ENCODE data around the gene CHIC2.

CHIC2 gene

DNA sequence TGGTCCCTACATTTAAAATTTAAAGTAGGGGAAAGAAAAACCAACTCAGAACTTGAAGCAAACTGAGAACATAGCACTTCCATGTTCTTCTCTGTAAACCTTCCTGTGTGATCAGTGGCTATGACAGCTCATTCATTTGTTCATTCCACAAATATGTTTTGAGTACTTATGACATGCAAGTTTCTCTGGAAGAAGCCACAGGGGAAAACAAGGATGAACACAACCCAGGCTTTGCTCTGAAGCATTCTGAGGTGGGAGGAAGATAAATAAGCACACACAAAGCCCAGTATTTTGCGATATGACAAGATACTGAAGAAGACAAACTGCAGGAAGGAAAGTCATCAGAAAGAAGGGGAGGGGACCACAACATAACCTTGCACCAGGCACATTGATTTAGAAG, 96.4 kb downstream of the CHIC2 start:
- no peak for TF ChIP-seq JUND (IDR thresholded peaks at IDR 0.05; ENCODE audit: low read depth)
- no peak for DNase-seq (ENCODE audit: low read depth in 1 of 2, low spot score in 1 of 2)
- in situ Hi-C loops (cut with HindIII; ENCODE audit: low pct_unique_long_range_greater_than_20kb, low sequenced_read_pairs) = no loop called here

DNA sequence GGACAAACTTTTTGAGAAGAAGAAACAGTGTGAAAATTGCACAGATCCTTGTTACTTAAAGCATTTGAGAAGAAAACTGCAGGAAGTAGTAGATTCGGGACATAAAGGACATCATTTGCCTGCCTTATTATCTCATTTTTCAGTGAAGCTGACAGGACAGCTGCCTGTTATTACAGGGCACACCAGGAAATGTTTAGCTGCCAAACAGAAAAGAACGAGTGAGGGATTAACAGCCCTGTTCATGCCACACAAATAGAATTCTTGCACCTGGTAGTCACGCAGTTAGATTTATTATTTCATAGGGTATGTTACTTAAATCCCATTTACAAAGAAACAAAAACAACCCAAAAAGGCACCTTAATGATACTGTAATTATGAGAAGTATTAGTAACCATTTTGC, 100.6 kb downstream of the CHIC2 start:
- TF ChIP-seq JUND (IDR thresholded peaks at IDR 0.05; ENCODE audit: low read depth) = no peak
- in situ Hi-C loops (cut with HindIII; ENCODE audit: low pct_unique_long_range_greater_than_20kb, low sequenced_read_pairs) = no loop called here
- DNase-seq (ENCODE audit: low read depth in 1 of 2, low spot score in 1 of 2) = no peak

DNA sequence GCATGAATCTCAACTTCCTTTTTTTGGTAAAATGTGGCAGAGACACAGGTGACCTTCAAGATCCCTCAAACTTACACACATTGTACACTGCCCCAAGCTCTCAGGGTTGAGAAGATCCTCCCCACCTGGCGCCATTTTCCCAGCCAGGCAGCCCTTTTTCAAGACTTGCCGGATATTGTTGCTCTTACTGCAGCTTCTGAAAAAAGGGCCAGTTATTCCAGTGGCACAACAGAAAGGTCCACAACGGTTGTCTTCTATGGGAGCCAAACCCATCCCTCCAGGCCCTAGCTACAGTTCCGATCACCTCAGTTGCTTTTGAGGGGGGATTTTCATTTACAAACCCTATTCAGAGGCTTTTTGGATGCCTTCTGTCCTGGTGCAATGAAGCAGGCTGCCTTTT, 101.1 kb downstream of the CHIC2 start:
- in situ Hi-C loops (cut with HindIII; ENCODE audit: low pct_unique_long_range_greater_than_20kb, low sequenced_read_pairs) = no loop called here
- DNase-seq (ENCODE audit: low read depth in 1 of 2, low spot score in 1 of 2) = no peak
- no peak for TF ChIP-seq JUND (IDR thresholded peaks at IDR 0.05; ENCODE audit: low read depth)

DNA sequence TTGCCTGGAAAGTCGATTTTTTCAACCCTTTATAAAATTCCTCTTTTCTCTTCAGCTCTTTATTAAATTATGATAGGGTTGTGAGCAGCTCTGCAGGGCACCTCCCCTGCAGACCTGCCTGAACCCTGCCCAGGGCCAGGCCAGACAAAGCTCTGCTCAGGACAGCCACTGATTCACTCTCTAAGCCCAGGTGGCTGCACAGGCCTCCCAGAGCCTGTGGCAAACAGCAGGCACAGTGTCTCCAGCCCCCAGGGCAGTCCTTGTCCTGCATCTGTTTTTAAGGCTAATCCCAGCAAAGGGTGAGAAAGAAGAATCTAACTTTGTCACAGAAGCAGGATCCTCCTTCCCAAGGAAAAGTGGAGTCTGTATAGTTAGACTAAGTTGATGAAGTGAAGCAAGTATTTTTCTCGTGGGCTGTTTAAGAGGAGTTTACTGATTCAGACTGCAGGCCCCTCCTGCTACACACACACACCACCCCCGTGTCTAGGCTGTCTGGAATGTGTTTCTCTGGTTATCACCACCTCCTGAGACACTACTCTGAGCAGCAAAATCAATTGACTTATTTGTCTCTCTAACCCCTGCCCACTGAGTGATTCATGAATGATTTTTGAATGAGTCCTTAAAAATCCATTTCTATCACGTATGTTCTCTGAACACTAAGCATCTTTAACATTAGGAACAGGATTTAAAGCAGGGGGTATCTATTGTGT, 101.7 kb downstream of the CHIC2 start:
- in situ Hi-C loops (cut with HindIII; ENCODE audit: low pct_unique_long_range_greater_than_20kb, low sequenced_read_pairs) = no loop called here
- no peak for TF ChIP-seq JUND (IDR thresholded peaks at IDR 0.05; ENCODE audit: low read depth)
- no peak for DNase-seq (ENCODE audit: low read depth in 1 of 2, low spot score in 1 of 2)

DNA sequence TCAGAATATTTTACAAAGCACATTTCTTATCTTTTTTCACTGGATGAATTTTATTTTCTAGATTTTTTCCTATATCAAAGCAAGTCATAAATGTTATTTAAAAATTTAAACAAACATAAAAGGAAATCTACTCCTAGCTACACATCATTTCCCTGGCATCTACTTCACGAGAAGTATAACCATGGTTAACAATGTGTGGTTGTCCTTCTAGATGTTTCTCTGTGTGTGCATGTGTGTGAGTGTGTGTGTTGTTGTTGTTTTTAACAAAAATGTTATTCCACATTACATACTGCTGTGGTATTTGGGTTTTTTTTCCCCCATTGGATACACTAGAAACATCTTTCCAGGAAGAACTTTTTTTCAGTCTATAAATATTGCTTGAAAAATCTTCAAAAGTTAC, 103.1 kb downstream of the CHIC2 start:
- no peak for DNase-seq (ENCODE audit: low read depth in 1 of 2, low spot score in 1 of 2)
- TF ChIP-seq JUND (IDR thresholded peaks at IDR 0.05; ENCODE audit: low read depth) = no peak
- in situ Hi-C loops (cut with HindIII; ENCODE audit: low pct_unique_long_range_greater_than_20kb, low sequenced_read_pairs) = no loop called here

DNA sequence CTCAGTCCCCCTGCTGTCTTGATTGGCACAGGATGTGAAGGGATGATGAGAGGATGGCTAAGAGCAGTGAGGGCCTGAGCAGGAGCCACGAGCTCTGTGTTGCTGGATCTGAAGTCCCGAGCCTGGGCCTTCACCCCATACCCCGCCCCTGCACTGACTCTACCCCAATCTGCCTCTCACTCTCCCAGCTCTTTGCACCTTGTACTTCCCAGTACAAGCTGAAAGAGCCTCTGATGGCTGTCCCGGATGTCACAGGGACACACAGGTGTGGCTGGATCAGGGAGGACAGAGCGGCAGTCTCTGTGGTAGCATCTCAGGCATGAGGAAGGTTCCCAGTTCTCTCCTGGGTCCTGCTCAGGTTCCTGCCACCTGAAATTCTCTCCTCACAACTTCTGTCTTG, 103.6 kb downstream of the CHIC2 start:
- DNase-seq (ENCODE audit: low read depth in 1 of 2, low spot score in 1 of 2) = no peak
- in situ Hi-C loops (cut with HindIII; ENCODE audit: low pct_unique_long_range_greater_than_20kb, low sequenced_read_pairs) = no loop called here
- no peak for TF ChIP-seq JUND (IDR thresholded peaks at IDR 0.05; ENCODE audit: low read depth)
